HepG2 (cell line): ENCODE measurements around the gene STAM. TPM values are rescaled to one million over a fixed set of nuclear protein-coding genes. Genes with fewer than 3 reads are reported as not detected.

Source experiments
- ATAC-seq: fragments of 200-7000 bp; cut with Tn5 transposase; 3 replicates; pipeline ENCODE4 v1.9.1; 2020; ENCODE audit warnings: mild to moderate bottlenecking, moderate library complexity
- BruUV-seq: library from RNA; stranded (reverse); fragments of 400-500 nt; replicated peaks from 2 replicates; lab custom pipeline; 2021; lab: Mats Ljungman, UMichigan
- CTCF ChIA-PET: fragments of 300-600 bp; formaldehyde crosslinking; extraction: SDS; loops from one replicate; lab custom pipeline; 2021; ENCODE audit warnings: low total read pairs, inconsistent platforms, low intra/inter-chr PET ratio; lab: Yijun Ruan, JAX
- POLR2A ChIA-PET: fragments of 350-600 bp; sonication (Branson Sonifier 250); formaldehyde crosslinking; loops from one replicate; lab custom pipeline; 2020; ENCODE audit warnings: antibody characterized with exemption, inconsistent platforms; lab: Yijun Ruan, JAX
- DNase-seq: peaks from one replicate; pipeline ENCODE4 v3.0.0-alpha.2; 2015; ENCODE audit warnings: low spot score
- FAIRE-seq: peaks from 3 replicates; lab custom pipeline; 2011; peaks lifted over from hg19 to GRCh38; lab: Jason Lieb, UNC
- H2AFZ ChIP-seq: one replicate; pipeline ENCODE4 v1.6.1; 2011; ENCODE audit warnings: low read length, inconsistent platforms
- H3K27ac ChIP-seq: fragments of 300-600 bp; 3 replicates; pipeline ENCODE4 v1.8.0; 2011; ENCODE audit warnings: mixed run types, mild to moderate bottlenecking, mixed read lengths, low read length, inconsistent platforms; ENCODE audit not compliant: insufficient read depth; ENCODE audit errors: extremely low read length
- H3K27me3 ChIP-seq, 2 experiments: fragments of 200-600 bp in 1 of 2; 2 replicates in 1 of 2; 3 replicates in 1 of 2; pipeline versions ENCODE4 v1.6.0 to v1.8.0; 2011; ENCODE audit warnings: low read length in 2 of 2, mild to moderate bottlenecking in 2 of 2, moderate library complexity in 2 of 2, inconsistent platforms in 1 of 2; ENCODE audit not compliant: insufficient read depth in 2 of 2, control insufficient read depth in 1 of 2
- H3K36me3 ChIP-seq, 2 experiments: fragments of 200-600 bp in 1 of 2; replicated peaks in 1 of 2; 2 replicates in 1 of 2; 3 replicates in 1 of 2; pipeline versions ENCODE4 v1.5.1 to v1.8.0; 2011; ENCODE audit warnings: low read length in 2 of 2, inconsistent platforms in 1 of 2; ENCODE audit not compliant: insufficient read depth in 2 of 2, control insufficient read depth in 1 of 2
- H3K4me1 ChIP-seq: 2 replicates; pipeline ENCODE4 v1.5.1; 2012; ENCODE audit warnings: low read length, inconsistent platforms; ENCODE audit not compliant: insufficient read depth
- H3K4me2 ChIP-seq: 2 replicates; pipeline ENCODE4 v1.6.0; 2011; ENCODE audit warnings: low read depth, low read length, inconsistent platforms
- H3K4me3 ChIP-seq, 3 experiments: fragments of 200-600 bp in 1 of 3; sonication (generic), shearing (Covaris generic) in 1 of 3; replicated peaks in 1 of 3; 2 replicates each; pipeline ENCODE4 v1.5.1; 2011 to 2016; ENCODE audit warnings: low read length in 3 of 3, inconsistent platforms in 2 of 3, low read depth in 2 of 3, mild to moderate bottlenecking in 2 of 3, control low read depth in 1 of 3, mixed read lengths in 1 of 3; ENCODE audit not compliant: insufficient read depth in 1 of 3
- H3K79me2 ChIP-seq: one replicate; pipeline ENCODE4 v1.6.1; 2011; ENCODE audit warnings: low read length, inconsistent platforms; ENCODE audit not compliant: insufficient read depth
- H3K9ac ChIP-seq: 2 replicates; pipeline ENCODE4 v1.6.0; 2011; ENCODE audit warnings: mild to moderate bottlenecking, low read depth, low read length, inconsistent platforms; ENCODE audit not compliant: insufficient read depth
- H3K9me3 ChIP-seq: 2 replicates; pipeline ENCODE4 v1.5.1; 2012; ENCODE audit warnings: mild to moderate bottlenecking, low read length
- H4K20me1 ChIP-seq: 2 replicates; pipeline ENCODE4 v1.6.0; 2011; ENCODE audit warnings: inconsistent platforms, mild to moderate bottlenecking, low read length, moderate library complexity; ENCODE audit not compliant: insufficient read depth
- MAFF ChIP-seq: IDR thresholded peaks from 2 replicates; pipeline ENCODE4 v1.6.1; 2011; ENCODE audit warnings: low read depth, low read length, improper control_type of control experiment
- MAFK ChIP-seq, 2 experiments: IDR thresholded peaks in 1 of 2; conservative IDR thresholded peaks in 1 of 2; 2 replicates each; pipeline ENCODE4 v1.6.1; 2011; ENCODE audit warnings: improper control_type of control experiment in 2 of 2, low read length in 2 of 2
- MAZ ChIP-seq, 2 experiments: sonication (generic) in 1 of 2; formaldehyde crosslinking in 1 of 2; IDR thresholded peaks; 2 replicates each; pipeline versions ENCODE4 v1.5.0 to v1.6.1; 2012 to 2020; ENCODE audit warnings: low read depth in 2 of 2, mild to moderate bottlenecking in 2 of 2, borderline replicate concordance in 1 of 2, improper control_type of control experiment in 1 of 2, low read length in 1 of 2, missing genetic modification reagents in 1 of 2, moderate library complexity in 1 of 2
- NFKBIZ ChIP-seq: IDR thresholded peaks from 2 replicates; pipeline ENCODE4 v1.6.1; 2018; ENCODE audit warnings: missing genetic modification reagents, missing compliant biosample characterization
- TBL1XR1 ChIP-seq: fragments of 150-350 bp; IDR thresholded peaks from 2 replicates; pipeline ENCODE4 v1.6.1; 2014; ENCODE audit warnings: borderline replicate concordance, low read length; ENCODE audit not compliant: partially characterized antibody
- ZBTB25 ChIP-seq: IDR thresholded peaks from 2 replicates; pipeline ENCODE4 v1.6.1; 2018; ENCODE audit warnings: missing genetic modification reagents
- ZBTB38 ChIP-seq: sonication (generic); formaldehyde crosslinking; IDR thresholded peaks from 2 replicates; pipeline ENCODE4 v1.5.1; 2020; ENCODE audit warnings: mild to moderate bottlenecking, missing genetic modification reagents
- ZNF446 ChIP-seq: sonication (generic); formaldehyde crosslinking; IDR thresholded peaks from 2 replicates; pipeline ENCODE4 v1.5.0; 2020; ENCODE audit warnings: mild to moderate bottlenecking, missing genetic modification reagents
- ZNF503 ChIP-seq: sonication (generic); formaldehyde crosslinking; IDR thresholded peaks from 2 replicates; pipeline ENCODE4 v1.4.0; 2020; ENCODE audit warnings: missing genetic modification reagents
- ZNF7 ChIP-seq: IDR thresholded peaks from 2 replicates; pipeline ENCODE4 v1.6.1; 2016; ENCODE audit warnings: missing biosample characterization, missing genetic modification reagents
- ZNF747 ChIP-seq: sonication (generic); formaldehyde crosslinking; IDR thresholded peaks from 2 replicates; pipeline ENCODE4 v1.8.1; 2023; ENCODE audit warnings: missing genetic modification reagents, mild to moderate bottlenecking, borderline replicate concordance
- ZSCAN30 ChIP-seq: sonication (generic); formaldehyde crosslinking; IDR thresholded peaks from 2 replicates; pipeline ENCODE4 v1.5.0; 2020; ENCODE audit warnings: mild to moderate bottlenecking, missing genetic modification reagents
- ZUFSP ChIP-seq: sonication (generic); formaldehyde crosslinking; IDR thresholded peaks from 2 replicates; pipeline ENCODE4 v1.9.0; 2021; ENCODE audit warnings: missing genetic modification reagents, mild to moderate bottlenecking, borderline replicate concordance
- WGBS: methylation state at CpG from one replicate; pipeline ENCODE4 v1.1.6; 2017; ENCODE audit warnings: low lambda C conversion rate; 5-methylcytosine and 5-hydroxymethylcytosine counted together
- in situ Hi-C: cut with HindIII; loops from 2 replicates; pipeline ENCODE4 v1.10.0; 2017; ENCODE audit warnings: low pct_unique_long_range_greater_than_20kb; ENCODE audit not compliant: extremely low pct_ligation_motif_present
- intact Hi-C: fragments of 100-400 bp; cut with micrococcal nuclease; formaldehyde crosslinking; loops from one replicate; pipeline ENCODE4 v1.10.0; 2022; ENCODE audit not compliant: unreplicated experiment
- polyA plus RNA-seq, 8 experiments: library from polyadenylated mRNA; depleted of rRNA in 3 of 8; stranded (reverse) in 7 of 8; unstranded in 1 of 8; fragments of >200 nt; fragmentation: Illumina TruSeq in 4 of 8; extraction: Trizol in 4 of 8; gene quantifications; 2 replicates each; pipeline versions ENCODE4 v1.2.1 to v1.2.3, GENCODE V29; 2011 to 2016; ENCODE audit warnings: low read depth in 4 of 8, missing spikeins in 1 of 8, mixed read lengths in 1 of 8; ENCODE audit not compliant: insufficient read depth in 1 of 8
- total RNA-seq, 5 experiments: library from RNA; depleted of rRNA; stranded (reverse); fragments of >200 nt; fragmentation: Illumina TruSeq; extraction: Trizol; gene quantifications; 2 replicates each; pipeline ENCODE4 v1.2.3, GENCODE V29; 2016; ENCODE audit warnings: low read depth in 1 of 5

The STAM gene
- total and polyA plus RNA-seq, 2 of the 13 experiments (the other 11 are each of a cell fraction or from before 2014, with no cell fraction given) = 19.5 to 25.1 TPM

GRCh38 chr10:17751781-17752445 lies 108.0 kb downstream of the STAM start, which contains the start of gene TMEM236:
Gene TMEM236, plus strand, starts transcription at chr10:17752201. Its CDS starts 95 bp downstream, at chr10:17752296.
- no peak within 1 kb of the TSS for H3K9ac ChIP-seq
- no peak within 1 kb of the TSS for H2AFZ ChIP-seq
- FAIRE-seq (no peak), DNase-seq (no peak), ATAC-seq (no peak)
- POLR2A ChIA-PET = no interaction called here
- no peak within 1 kb of the TSS for H3K4me3 ChIP-seq
- TF ChIP-seq ZSCAN30 = no peak
- TF ChIP-seq ZNF503 (CRISPR knock-in tag) = no peak
- no peak for TF ChIP-seq MAZ (IDR thresholded peaks at IDR 0.05; ENCODE audit: borderline replicate concordance, low read depth, low read length)
- no peak for TF ChIP-seq MAZ (CRISPR knock-in tag; IDR thresholded peaks at IDR 0.05; ENCODE audit: low read depth)
- no peak for TF ChIP-seq NFKBIZ (CRISPR knock-in tag)
- no peak for TF ChIP-seq ZUFSP (CRISPR knock-in tag)
- TF ChIP-seq MAFK (conservative IDR thresholded peaks at IDR 0.05 in 1 of 2, IDR thresholded peaks at IDR 0.05 in 1 of 2; ENCODE audit: low read length in 2 of 2) = peak; percentile 31 to 75; a peak in 3 of 4 replicates
- no peak for TF ChIP-seq ZBTB38 (CRISPR knock-in tag)
- TF ChIP-seq ZNF747 (CRISPR knock-in tag) = no peak
- no peak for TF ChIP-seq ZBTB25 (CRISPR knock-in tag)
- TF ChIP-seq ZNF7 (CRISPR knock-in tag) = 0 out of 2 replicates have a peak, but pooled peaks have one; percentile 42
- TF ChIP-seq MAFF = peak; percentile 52
- TF ChIP-seq ZNF446 (CRISPR knock-in tag) = no peak
- no peak for TF ChIP-seq TBL1XR1
- no peaks in the 10 kb centered on the region for H3K9me3 ChIP-seq
- peaks cover 20% of the 10 kb centered on the region for H3K4me1 ChIP-seq
- BruUV-seq = no TSS peak
- H3K4me2 ChIP-seq = no peak within 1 kb of the TSS
- H3K27ac ChIP-seq = no peak within 1 kb of the TSS
- in situ Hi-C loops (no loop called here), intact Hi-C loops (no loop called here)
- no peaks in the 10 kb centered on the region for H4K20me1 ChIP-seq
- no peaks in the 10 kb centered on the region for H3K79me2 ChIP-seq
- 1% methylated on average over 9 of the region's 9 CpGs for WGBS
- CTCF ChIA-PET = no interaction called here
- no peaks in the 10 kb centered on the region for H3K36me3 ChIP-seq
- H3K27me3 ChIP-seq = no peaks in the 10 kb centered on the region; a peak in 1 of 5 replicates
